ENCODE results near the gene CALML5.

CALML5 gene

GRCh38 chr10:5462841-5463293, 36.5 kb downstream of the CALML5 start:
- no peak for DNase-seq (ENCODE audit: low read depth)

GRCh38 chr10:5461914-5462840, 37.2 kb downstream of the CALML5 start:
- no peak for DNase-seq (ENCODE audit: low read depth)

- no peak for DNase-seq (ENCODE audit: low read depth)
Observed at GRCh38 chr10:5461203-5461588, 38.2 kb downstream of the CALML5 start.

GRCh38 chr10:5460468-5461202, 38.7 kb downstream of the CALML5 start:
- DNase-seq (ENCODE audit: low read depth), result no peak

GRCh38 chr10:5458949-5459747, 40.2 kb downstream of the CALML5 start:
- no peak for DNase-seq (ENCODE audit: low read depth)

GRCh38 chr10:5458425-5458824, 40.9 kb downstream of the CALML5 start:
- DNase-seq (ENCODE audit: low read depth), result no peak

GRCh38 chr10:5457741-5458140, 41.6 kb downstream of the CALML5 start:
- DNase-seq (ENCODE audit: low read depth), result no peak

- DNase-seq (ENCODE audit: low read depth), result no peak
Observed at GRCh38 chr10:5456563-5456962, 42.8 kb downstream of the CALML5 start.

GRCh38 chr10:5453749-5454489, 45.5 kb downstream of the CALML5 start:
- no peak for DNase-seq (ENCODE audit: low read depth)

- no peak for DNase-seq (ENCODE audit: low read depth)
Observed at GRCh38 chr10:5450605-5451384, 48.6 kb downstream of the CALML5 start.

- no peak for DNase-seq (ENCODE audit: low read depth)
Observed at GRCh38 chr10:5449823-5450222, 49.5 kb downstream of the CALML5 start.

- DNase-seq (ENCODE audit: low read depth), result no peak
Observed at GRCh38 chr10:5449227-5449626, 50.1 kb downstream of the CALML5 start.
